Esophagus muscularis mucosa (tissue), 4 donors: ENCODE results near the gene DNAJC27.

ENCODE experiments used
- EP300 ChIP-seq: sonication (generic); formaldehyde crosslinking; IDR thresholded peaks from one replicate; pipeline ENCODE4 v1.6.1; 2017; ENCODE audit warnings: antibody characterized with exemption
- POLR2A ChIP-seq: fragments of 450-650 bp; IDR thresholded peaks from one replicate; pipeline ENCODE4 v1.6.1; 2017; ENCODE audit warnings: antibody characterized with exemption, moderate library complexity, mild to moderate bottlenecking, low read depth
- TF ChIP-seq, protein P1 (sequence below), 3 experiments: fragments of 200-600 bp in 2 of 3; fragments of 450-650 bp in 1 of 3; sonication (generic) in 2 of 3; IDR thresholded peaks; one replicate each; pipeline ENCODE4 v1.5.1; 2017 to 2019; ENCODE audit warnings: antibody characterized with exemption in 3 of 3, mild to moderate bottlenecking in 2 of 3, moderate library complexity in 1 of 3

DNA sequence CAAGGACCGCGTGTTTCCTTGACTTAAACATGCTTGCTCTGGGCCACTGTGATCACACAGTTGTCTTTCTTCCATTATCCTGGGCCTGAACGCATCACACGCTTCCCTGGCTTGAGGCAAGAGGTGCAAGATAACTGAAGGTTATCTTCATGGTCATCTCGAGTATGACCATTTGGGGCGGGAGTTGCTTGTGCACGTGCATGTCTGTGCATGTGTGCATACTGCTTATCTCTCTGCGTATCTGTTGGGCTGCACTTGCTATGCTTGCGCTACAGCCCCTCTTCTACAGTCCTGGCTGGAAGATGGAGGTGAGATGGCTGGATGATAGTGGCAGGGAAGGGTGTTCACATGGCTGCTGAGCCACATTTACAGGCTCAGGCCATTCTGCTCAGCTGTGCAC lies 42.9 kb upstream of the DNAJC27 start:
- TF ChIP-seq EP300 (no peak), POLR2A (no peak)
- TF ChIP-seq, protein P1, sequence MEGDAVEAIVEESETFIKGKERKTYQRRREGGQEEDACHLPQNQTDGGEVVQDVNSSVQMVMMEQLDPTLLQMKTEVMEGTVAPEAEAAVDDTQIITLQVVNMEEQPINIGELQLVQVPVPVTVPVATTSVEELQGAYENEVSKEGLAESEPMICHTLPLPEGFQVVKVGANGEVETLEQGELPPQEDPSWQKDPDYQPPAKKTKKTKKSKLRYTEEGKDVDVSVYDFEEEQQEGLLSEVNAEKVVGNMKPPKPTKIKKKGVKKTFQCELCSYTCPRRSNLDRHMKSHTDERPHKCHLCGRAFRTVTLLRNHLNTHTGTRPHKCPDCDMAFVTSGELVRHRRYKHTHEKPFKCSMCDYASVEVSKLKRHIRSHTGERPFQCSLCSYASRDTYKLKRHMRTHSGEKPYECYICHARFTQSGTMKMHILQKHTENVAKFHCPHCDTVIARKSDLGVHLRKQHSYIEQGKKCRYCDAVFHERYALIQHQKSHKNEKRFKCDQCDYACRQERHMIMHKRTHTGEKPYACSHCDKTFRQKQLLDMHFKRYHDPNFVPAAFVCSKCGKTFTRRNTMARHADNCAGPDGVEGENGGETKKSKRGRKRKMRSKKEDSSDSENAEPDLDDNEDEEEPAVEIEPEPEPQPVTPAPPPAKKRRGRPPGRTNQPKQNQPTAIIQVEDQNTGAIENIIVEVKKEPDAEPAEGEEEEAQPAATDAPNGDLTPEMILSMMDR (IDR thresholded peaks at IDR 0.05) = no peak
